Activated T-helper 17 cell treated with anti-CD3 and anti-CD28 coated beads, Interleukin-2, amount 50 U/mL, for 72 hours (primary cell): ENCODE results near the gene SCAMP5. TPM values are rescaled to one million over a fixed set of nuclear protein-coding genes. Genes with fewer than 3 reads are reported as not detected.

ENCODE experiments used
- ATAC-seq: fragments of 150-1000 bp; cut with Tn5 transposase; replicated peaks from 2 replicates; pipeline ENCODE4 v1.10.0; 2021; ENCODE audit warnings: mild to moderate bottlenecking, moderate library complexity
- H3K27ac Mint-ChIP-seq: one replicate; pipeline ENCODE4 v1.8.0; 2022; ENCODE audit warnings: mixed read lengths
- H3K27me3 Mint-ChIP-seq: one replicate; pipeline ENCODE4 v1.8.0; 2022; ENCODE audit warnings: mixed read lengths
- H3K36me3 Mint-ChIP-seq: one replicate; pipeline ENCODE4 v1.8.0; 2022; ENCODE audit warnings: low read depth, mild to moderate bottlenecking, mixed read lengths
- H3K4me1 Mint-ChIP-seq: one replicate; pipeline ENCODE4 v1.8.0; 2022; ENCODE audit warnings: mixed read lengths
- H3K4me3 Mint-ChIP-seq: one replicate; pipeline ENCODE4 v1.8.0; 2022; ENCODE audit warnings: mild to moderate bottlenecking, mixed read lengths
- H3K9me3 Mint-ChIP-seq: one replicate; pipeline ENCODE4 v1.8.0; 2022; ENCODE audit warnings: mixed read lengths
- total RNA-seq, 2 donors: library from RNA; stranded (reverse); gene quantifications; one replicate each; pipeline ENCODE4 v1.2.3, GENCODE V29; 2022

SCAMP5 gene
- total RNA-seq, 2 donors from 2014 or later: 5.1 to 5.3 TPM

- Mint-ChIP-seq H3K36me3 (no peaks in the 10 kb centered on the region), H3K27ac (no peak overlapping the region), H3K4me1 (peaks cover 12% of the 10 kb centered on the region), H3K27me3 (peaks cover 4% of the 10 kb centered on the region), H3K9me3 (peaks cover 9% of the 10 kb centered on the region), H3K4me3 (no peak overlapping the region)
- no peak for ATAC-seq
These were observed 75.3 kb downstream of the SCAMP5 start for GRCh38 chr15:75070674-75071073.

Other genes with a start within 250 kb of the SCAMP5 start
- gene CYP1A2, start 246.7 kb upstream of the SCAMP5 start, total RNA-seq: not detected
- gene CSK, start 213.5 kb upstream of the SCAMP5 start, total RNA-seq: 100 to 1,000 TPM; 176 to 316 TPM
- 1 to 10 TPM in 1 of 2 donors, under 1 TPM in 1; 0.82 to 1.6 TPM for gene LMAN1L, start 182.7 kb upstream of the SCAMP5 start, total RNA-seq
- gene CPLX3, start 168.9 kb upstream of the SCAMP5 start, total RNA-seq: under 1 TPM; 0.15 to 0.19 TPM
- gene ULK3, start 152.4 kb upstream of the SCAMP5 start, total RNA-seq: 10 to 100 TPM; 44.1 to 46.7 TPM
- 100 to 1,000 TPM in 1 of 2 donors, 10 to 100 TPM in 1; 87.1 to 111 TPM for gene SCAMP2, start 122.2 kb upstream of the SCAMP5 start, total RNA-seq
- 10 to 100 TPM; 51.8 to 98.5 TPM for gene MPI, start 105.5 kb upstream of the SCAMP5 start, total RNA-seq
- gene FAM219B, start 88.7 kb upstream of the SCAMP5 start, total RNA-seq: 10 to 100 TPM; 65.6 to 98.3 TPM
- 100 to 1,000 TPM; 242 to 337 TPM for gene COX5A, start 57.5 kb upstream of the SCAMP5 start, total RNA-seq
- 1 to 10 TPM; 2.4 to 9.6 TPM for gene RPP25, start 38.8 kb upstream of the SCAMP5 start, total RNA-seq
- 10 to 100 TPM; 24.2 to 27.5 TPM for gene PPCDC, start 28.0 kb downstream of the SCAMP5 start, total RNA-seq
- gene C15orf39, start 206.3 kb downstream of the SCAMP5 start, total RNA-seq: 10 to 100 TPM; 20.4 to 32.3 TPM